Lung (tissue), 16 donors: ENCODE data around the gene PNKD. TPM values are rescaled to one million over a fixed set of nuclear protein-coding genes. Genes with fewer than 3 reads are reported as not detected.

Source experiments
- ATAC-seq: fragments of 200-7000 bp; cut with Tn5 transposase; one replicate; pipeline ENCODE4 v1.9.1; 2020; ENCODE audit warnings: moderate number of reproducible peaks; ENCODE audit not compliant: insufficient read depth, low FRiP score
- DNase-seq, 3 donors: peaks; one replicate each; pipeline ENCODE4 v3.0.0-alpha.2; 2013 to 2017
- H3K27ac ChIP-seq, 2 donors: one replicate each; pipeline ENCODE4 v1.5.1; 2013; ENCODE audit warnings: mild to moderate bottlenecking in 2 of 2, moderate library complexity in 2 of 2, control low read depth in 1 of 2, inconsistent platforms in 1 of 2, low read depth in 1 of 2, low read length in 1 of 2
- H3K27me3 ChIP-seq, 3 donors: one replicate each; pipeline ENCODE4 v1.5.1; 2013; ENCODE audit warnings: low read length in 2 of 3; ENCODE audit not compliant: control insufficient read depth in 3 of 3, insufficient read depth in 3 of 3
- H3K36me3 ChIP-seq, 4 donors: one replicate each; pipeline ENCODE4 v1.5.1; 2013; ENCODE audit warnings: low read length in 4 of 4, mild to moderate bottlenecking in 1 of 4, moderate library complexity in 1 of 4; ENCODE audit not compliant: control insufficient read depth in 4 of 4, insufficient read depth in 4 of 4
- H3K4me1 ChIP-seq, 5 donors: one replicate each; pipeline ENCODE4 v1.5.1; 2013; ENCODE audit warnings: low read length in 5 of 5, mild to moderate bottlenecking in 2 of 5, moderate library complexity in 1 of 5; ENCODE audit not compliant: control insufficient read depth in 5 of 5, insufficient read depth in 5 of 5
- H3K4me3 ChIP-seq: one replicate; pipeline ENCODE4 v1.5.1; 2013; ENCODE audit warnings: mild to moderate bottlenecking, control low read depth, moderate library complexity
- H3K9ac ChIP-seq, 2 donors: one replicate each; pipeline ENCODE4 v1.5.1; 2013; ENCODE audit warnings: low read length in 2 of 2, control low read depth in 1 of 2; ENCODE audit not compliant: insufficient read depth in 1 of 2
- H3K9me3 ChIP-seq, 4 donors: one replicate each; pipeline ENCODE4 v1.5.1; 2013; ENCODE audit warnings: low read length in 3 of 4, mild to moderate bottlenecking in 1 of 4, moderate library complexity in 1 of 4; ENCODE audit not compliant: control insufficient read depth in 4 of 4, insufficient read depth in 3 of 4
- WGBS, 2 donors: extraction: QIAGEN DNeasy Blood & Tissue Kit; methylation state at CpG; one replicate each; pipeline ENCODE4 v1.1.7; 2013; 5-methylcytosine and 5-hydroxymethylcytosine counted together
- long read RNA-seq, 5 donors: transcript quantifications; one replicate each; lab custom pipeline, GENCODE V29; 2026
- polyA plus RNA-seq, 2 donors: library from polyadenylated mRNA; stranded (reverse); fragments of 200-250 nt; gene quantifications; one replicate each; pipeline ENCODE4 v1.2.1, GENCODE V29; 2013
- total RNA-seq, 2 donors: library from RNA; depleted of rRNA in 1 of 2; stranded (reverse); fragments of >200 nt in 1 of 2; gene quantifications; one replicate each; pipeline ENCODE4 v1.2.1, GENCODE V29; 2014 to 2021
- TF ChIP-seq, protein P1 (sequence below): IDR thresholded peaks from 2 replicates; pipeline ENCODE4 v1.5.1; 2012; ENCODE audit warnings: mild to moderate bottlenecking; ENCODE audit errors: control extremely low read depth, extremely low read depth
- donor health status: control.
- donor health status: control.
- donor health status: Bipolar disorder and iron deficiency.
- donor health status: healthy.
- donor health status: DM: yes; HTN: yes; CAD: no.

Gene PNKD, protein sequence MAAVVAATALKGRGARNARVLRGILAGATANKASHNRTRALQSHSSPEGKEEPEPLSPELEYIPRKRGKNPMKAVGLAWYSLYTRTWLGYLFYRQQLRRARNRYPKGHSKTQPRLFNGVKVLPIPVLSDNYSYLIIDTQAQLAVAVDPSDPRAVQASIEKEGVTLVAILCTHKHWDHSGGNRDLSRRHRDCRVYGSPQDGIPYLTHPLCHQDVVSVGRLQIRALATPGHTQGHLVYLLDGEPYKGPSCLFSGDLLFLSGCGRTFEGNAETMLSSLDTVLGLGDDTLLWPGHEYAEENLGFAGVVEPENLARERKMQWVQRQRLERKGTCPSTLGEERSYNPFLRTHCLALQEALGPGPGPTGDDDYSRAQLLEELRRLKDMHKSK
- total RNA-seq: 100 to 1,000 TPM in 1 of 2 donors, 10 to 100 TPM in 1; 83.8 to 119 TPM
- 100 to 1,000 TPM; 110 to 137 TPM for polyA plus RNA-seq
- long read RNA-seq, donor 1, transcript PNKD-201 (3 exons, 758 nt): major isoform, 84 of 127 reads
- long read RNA-seq, donor 1, transcript PNKD-205 (2 exons, 1,372 nt): minor isoform, 15 of 127 reads
- long read RNA-seq, donor 1, partial matches to known transcripts: 15 of 127 reads
- long read RNA-seq, donor 1, other reads (novel, unspliced or antisense): 9 of 127 reads
- long read RNA-seq, donor 2, transcript PNKD-201 (3 exons, 758 nt): major isoform, 38 of 42 reads
- long read RNA-seq, donor 2, partial matches to known transcripts: 0 of 42 reads
- long read RNA-seq, donor 2, other reads (novel, unspliced or antisense): 0 of 42 reads
- long read RNA-seq, donor 3, transcript PNKD-201 (3 exons, 758 nt): major isoform, 46 of 64 reads
- long read RNA-seq, donor 3, partial matches to known transcripts: 5 of 64 reads
- long read RNA-seq, donor 3, other reads (novel, unspliced or antisense): 7 of 64 reads
- long read RNA-seq, donor 4, transcript PNKD-205 (2 exons, 1,372 nt): minor isoform, 8 of 42 reads
- long read RNA-seq, donor 4, transcript PNKD-201 (3 exons, 758 nt): major isoform, 33 of 42 reads
- long read RNA-seq, donor 4, partial matches to known transcripts: 0 of 42 reads
- long read RNA-seq, donor 4, other reads (novel, unspliced or antisense): 0 of 42 reads
- long read RNA-seq, donor 5, transcript PNKD-205 (2 exons, 1,372 nt): minor isoform, 11 of 143 reads
- long read RNA-seq, donor 5, transcript PNKD-201 (3 exons, 758 nt): major isoform, 109 of 143 reads
- long read RNA-seq, donor 5, partial matches to known transcripts: 14 of 143 reads
- long read RNA-seq, donor 5, other reads (novel, unspliced or antisense): 5 of 143 reads

GRCh38 chr2:218269900-218270720 is at the start of gene PNKD, which contains the start of gene AAMP:
TSS of gene PNKD (plus strand) at chr2:218270519. CDS start at chr2:218270536, 17 bp downstream.
TSS of gene AAMP (minus strand) at chr2:218270137. CDS start at chr2:218270086, 51 bp downstream.
- DNase-seq (peak; percentile 100), ATAC-seq (peak; percentile 90)
- Histone ChIP-seq H3K36me3 (peaks cover 12 to 31% (median 24%) of the 10 kb centered on the region in 4 donors), H3K9me3 (no peaks in the 10 kb centered on the region), H3K4me1 (peaks cover 5 to 27% (median 11%) of the 10 kb centered on the region in 5 donors), H3K27ac (peak within 1 kb of the TSS; percentile 69 to 84), H3K4me3 (peak within 1 kb of the TSS; percentile 74), H3K9ac (peak within 1 kb of the TSS; percentile 88 to 97), H3K27me3 (no peaks in the 10 kb centered on the region)
- TF ChIP-seq, protein P1, sequence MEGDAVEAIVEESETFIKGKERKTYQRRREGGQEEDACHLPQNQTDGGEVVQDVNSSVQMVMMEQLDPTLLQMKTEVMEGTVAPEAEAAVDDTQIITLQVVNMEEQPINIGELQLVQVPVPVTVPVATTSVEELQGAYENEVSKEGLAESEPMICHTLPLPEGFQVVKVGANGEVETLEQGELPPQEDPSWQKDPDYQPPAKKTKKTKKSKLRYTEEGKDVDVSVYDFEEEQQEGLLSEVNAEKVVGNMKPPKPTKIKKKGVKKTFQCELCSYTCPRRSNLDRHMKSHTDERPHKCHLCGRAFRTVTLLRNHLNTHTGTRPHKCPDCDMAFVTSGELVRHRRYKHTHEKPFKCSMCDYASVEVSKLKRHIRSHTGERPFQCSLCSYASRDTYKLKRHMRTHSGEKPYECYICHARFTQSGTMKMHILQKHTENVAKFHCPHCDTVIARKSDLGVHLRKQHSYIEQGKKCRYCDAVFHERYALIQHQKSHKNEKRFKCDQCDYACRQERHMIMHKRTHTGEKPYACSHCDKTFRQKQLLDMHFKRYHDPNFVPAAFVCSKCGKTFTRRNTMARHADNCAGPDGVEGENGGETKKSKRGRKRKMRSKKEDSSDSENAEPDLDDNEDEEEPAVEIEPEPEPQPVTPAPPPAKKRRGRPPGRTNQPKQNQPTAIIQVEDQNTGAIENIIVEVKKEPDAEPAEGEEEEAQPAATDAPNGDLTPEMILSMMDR: no peak
- WGBS, 2 donors: 0% methylated on average over 62 to 64 of the region's 64 CpGs

- no peak overlapping the region for H3K4me3 ChIP-seq
- H3K27ac ChIP-seq: no peak overlapping the region
- H3K9ac ChIP-seq: no peak overlapping the region
- no peaks in the 10 kb centered on the region for H3K9me3 ChIP-seq
- DNase-seq (no peak), ATAC-seq (no peak)
- peaks cover 3 to 23% (median 4%) of the 10 kb centered on the region in 4 donors for H3K36me3 ChIP-seq
- no peaks in the 10 kb centered on the region for H3K27me3 ChIP-seq
- TF ChIP-seq, protein P1: no peak
- peaks cover 0 to 47% (median 16%) of the 10 kb centered on the region in 5 donors for H3K4me1 ChIP-seq
- 28 to 38% methylated on average over 5 of the region's 5 CpGs for WGBS, 2 donors
Measured at GRCh38 chr2:218221000-218221399, 49.3 kb upstream of the PNKD start.

- ATAC-seq (no peak), DNase-seq (no peak)
- Histone ChIP-seq H3K4me1 (peaks cover 0 to 43% (median 13%) of the 10 kb centered on the region in 5 donors), H3K36me3 (peaks cover 8 to 34% (median 11%) of the 10 kb centered on the region in 4 donors), H3K4me3 (no peak overlapping the region), H3K9ac (no peak overlapping the region), H3K27me3 (no peaks in the 10 kb centered on the region), H3K27ac (no peak overlapping the region), H3K9me3 (no peaks in the 10 kb centered on the region)
- 66 to 67% methylated on average over 5 of the region's 5 CpGs for WGBS, 2 donors
- TF ChIP-seq, protein P1: no peak
Measured at GRCh38 chr2:218223046-218223445, 47.3 kb upstream of the PNKD start.
